ENCODE data around the gene GHITM.

DNA sequence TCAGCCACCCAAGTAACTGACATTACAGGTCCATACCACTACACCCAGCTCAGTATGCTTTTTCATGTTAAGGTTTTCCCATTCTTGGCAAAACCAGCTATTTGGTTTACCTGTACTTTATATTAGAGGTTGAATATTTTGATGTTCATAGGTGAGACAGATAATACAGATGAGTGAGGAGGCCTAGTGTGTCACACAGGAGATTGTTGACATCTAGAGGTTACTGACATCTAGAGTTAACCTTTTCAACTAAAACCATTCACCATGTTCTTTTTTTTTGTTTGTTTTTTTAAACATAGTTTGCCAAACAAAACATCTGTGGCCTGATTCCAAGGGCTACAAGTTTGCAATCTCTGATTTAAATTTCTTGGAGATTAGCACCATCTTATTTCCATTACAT, 8.0 kb downstream of the GHITM start:
- TF ChIP-seq CTCF (IDR thresholded peaks at IDR 0.05; ENCODE audit: low read depth, low read length, poor library complexity, severe bottlenecking) (no peak), EZH2phosphoT487 (IDR thresholded peaks at IDR 0.05; ENCODE audit: borderline replicate concordance, low read length) (no peak)
